GM12878 (cell line): ENCODE measurements around the gene MAGEA9. TPM values are rescaled to one million over a fixed set of nuclear protein-coding genes. Genes with fewer than 3 reads are reported as not detected.

Experiments used
- ATAC-seq: fragments of 200-7000 bp; cut with Tn5 transposase; 3 replicates; pipeline ENCODE4 v1.9.1; 2020; ENCODE audit warnings: mild to moderate bottlenecking, moderate library complexity
- BruUV-seq: library from RNA; stranded (reverse); fragments of 400-500 nt; replicated peaks from 2 replicates; lab custom pipeline; 2021; lab: Mats Ljungman, UMichigan
- CTCF ChIA-PET: fragments of 300-600 bp; sonication (Branson Sonifier 250); formaldehyde crosslinking; extraction: SDS; loops from one replicate; lab custom pipeline; 2021; ENCODE audit warnings: inconsistent platforms; lab: Yijun Ruan, JAX
- POLR2A ChIA-PET: fragments of 350-600 bp; formaldehyde crosslinking; extraction: SDS; loops from one replicate; lab custom pipeline; 2021; ENCODE audit warnings: inconsistent platforms; lab: Charles Lee
- RAD21 ChIA-PET: fragments of 300-600 bp; sonication (Branson Sonifier 250); formaldehyde crosslinking; loops from one replicate; lab custom pipeline; 2023; ENCODE audit warnings: antibody characterized with exemption; ENCODE audit not compliant: unreplicated experiment; lab: Charles Lee
- SMC1A ChIA-PET: fragments of 300-600 bp; sonication (Branson Sonifier 250); formaldehyde crosslinking; loops from one replicate; lab custom pipeline; 2023; ENCODE audit not compliant: unreplicated experiment, uncharacterized antibody; lab: Charles Lee
- DNase-seq: peaks from one replicate; pipeline ENCODE4 v3.0.0-alpha.2; 2011; ENCODE audit warnings: low read depth, low spot score
- FAIRE-seq: peaks from 3 replicates; lab custom pipeline; 2011; peaks lifted over from hg19 to GRCh38; lab: Jason Lieb, UNC
- H2AFZ ChIP-seq: 2 replicates; pipeline ENCODE4 v1.6.0; 2011; ENCODE audit warnings: low read depth, low read length, control low read depth; ENCODE audit not compliant: control insufficient read depth
- H3K27ac ChIP-seq: 2 replicates; pipeline ENCODE4 v1.5.1; 2011; ENCODE audit warnings: control low read depth; ENCODE audit not compliant: control insufficient read depth, insufficient read depth
- H3K27me3 ChIP-seq, 2 experiments: replicated peaks in 1 of 2; 2 replicates each; pipeline versions ENCODE4 v1.6.0 to v1.6.1; 2011; ENCODE audit warnings: low read length in 1 of 2; ENCODE audit not compliant: control insufficient read depth in 2 of 2, insufficient read depth in 2 of 2
- H3K36me3 ChIP-seq, 2 experiments: 2 replicates each; pipeline ENCODE4 v1.5.1; 2011; ENCODE audit warnings: low read length in 1 of 2; ENCODE audit not compliant: control insufficient read depth in 2 of 2, insufficient read depth in 2 of 2
- H3K4me1 ChIP-seq: 2 replicates; pipeline ENCODE4 v1.6.1; 2011; ENCODE audit warnings: mild to moderate bottlenecking, low read length, moderate library complexity, mixed read lengths; ENCODE audit not compliant: control insufficient read depth, insufficient read depth
- H3K4me2 ChIP-seq: 2 replicates; pipeline ENCODE4 v1.6.0; 2011; ENCODE audit warnings: control low read depth; ENCODE audit not compliant: control insufficient read depth, insufficient read depth
- H3K4me3 ChIP-seq: fragments of 200-600 bp; sonication (generic); 2 replicates; pipeline ENCODE4 v1.5.1; 2016
- H3K79me2 ChIP-seq: 2 replicates; pipeline ENCODE4 v1.6.0; 2011; ENCODE audit warnings: low read length; ENCODE audit not compliant: control insufficient read depth, insufficient read depth
- H3K9ac ChIP-seq: 2 replicates; pipeline ENCODE4 v1.8.0; 2011; ENCODE audit warnings: low read length, control low read depth, mixed read lengths; ENCODE audit not compliant: control insufficient read depth, insufficient read depth
- H3K9me3 ChIP-seq: replicated peaks from 3 replicates; pipeline ENCODE4 v1.5.1; 2011; ENCODE audit warnings: mild to moderate bottlenecking, low read length; ENCODE audit not compliant: control insufficient read depth, insufficient read depth
- H4K20me1 ChIP-seq: 2 replicates; pipeline ENCODE4 v1.6.0; 2011; ENCODE audit not compliant: control insufficient read depth, insufficient read depth
- CEBPZ ChIP-seq: fragments of 150-350 bp; IDR thresholded peaks from 2 replicates; pipeline ENCODE4 v1.6.1; 2016; ENCODE audit warnings: low read depth, low read length
- ESRRA ChIP-seq: IDR thresholded peaks from 2 replicates; pipeline ENCODE4 v1.6.1; 2012; ENCODE audit warnings: mild to moderate bottlenecking, low read length, improper control_type of control experiment
- FOS ChIP-seq: IDR thresholded peaks from 3 replicates; pipeline ENCODE4 v1.6.1; 2011; ENCODE audit warnings: borderline replicate concordance; ENCODE audit not compliant: insufficient read length; ENCODE audit errors: extremely low read depth
- IKZF2 ChIP-seq, 2 experiments: fragments of 450-650 bp; IDR thresholded peaks; 2 replicates each; pipeline ENCODE4 v1.6.1; 2017; ENCODE audit warnings: mild to moderate bottlenecking in 2 of 2, moderate library complexity in 2 of 2
- JUNB ChIP-seq: IDR thresholded peaks from 2 replicates; pipeline ENCODE4 v1.6.1; 2016; ENCODE audit warnings: antibody characterized with exemption, mild to moderate bottlenecking
- JUND ChIP-seq: IDR thresholded peaks from 2 replicates; pipeline ENCODE4 v1.6.1; 2012; ENCODE audit warnings: low read depth, mild to moderate bottlenecking, low read length, improper control_type of control experiment, moderate library complexity
- NBN ChIP-seq: fragments of 450-650 bp; IDR thresholded peaks from 2 replicates; pipeline ENCODE4 v1.6.1; 2016
- NFYB ChIP-seq: IDR thresholded peaks from 2 replicates; pipeline ENCODE4 v1.6.1; 2011; ENCODE audit warnings: low read depth, mild to moderate bottlenecking, low read length, improper control_type of control experiment, moderate library complexity; ENCODE audit not compliant: insufficient read depth
- RELA ChIP-seq: fragments of 450-650 bp; IDR thresholded peaks from 2 replicates; pipeline ENCODE4 v1.8.0; 2014; ENCODE audit warnings: borderline replicate concordance; ENCODE audit not compliant: partially characterized antibody
- RUNX3 ChIP-seq: IDR thresholded peaks from 2 replicates; pipeline ENCODE4 v1.6.1; 2012; ENCODE audit warnings: low read length, inconsistent platforms
- STAT1 ChIP-seq: fragments of 450-650 bp; conservative IDR thresholded peaks from 2 replicates; pipeline ENCODE4 v1.6.1; 2014; ENCODE audit warnings: antibody characterized with exemption, mild to moderate bottlenecking
- WGBS: methylation state at CpG from one replicate; pipeline ENCODE4 v1.1.6; 2016; ENCODE audit warnings: low lambda C conversion rate; ENCODE audit not compliant: insufficient replicate concordance, insufficient coverage; ENCODE audit errors: missing lambda C conversion rate; 5-methylcytosine and 5-hydroxymethylcytosine counted together
- in situ Hi-C: fragments of 300-500 bp; cut with MboI; formaldehyde crosslinking; loops from 9 replicates; pipeline ENCODE4 v1.14.3; 2018; ENCODE audit warnings: mixed read lengths
- intact Hi-C: fragments of 100-400 bp; cut with micrococcal nuclease; formaldehyde crosslinking; loops from one replicate; pipeline ENCODE4 v1.14.2; 2022; ENCODE audit not compliant: unreplicated experiment
- polyA plus RNA-seq, 11 experiments: library from polyadenylated mRNA; depleted of rRNA in 4 of 11; unstranded in 6 of 11; stranded (reverse) in 5 of 11; fragments of >200 nt; fragmentation: Nextera tagmentation in 4 of 11; fragmentation: Illumina TruSeq in 1 of 11; extraction: Ambion mirVana in 4 of 11; extraction: Trizol in 1 of 11; gene quantifications; 1 replicate in 1 of 11; 2 replicates in 10 of 11; pipeline versions ENCODE4 v1.2.1 to v1.2.3, GENCODE V29; 2011 to 2016; ENCODE audit warnings: inconsistent platforms in 2 of 11, missing spikeins in 2 of 11, low read depth in 1 of 11
- total RNA-seq, 4 experiments: library from RNA; depleted of rRNA in 3 of 4; stranded (reverse); fragments of >200 nt in 3 of 4; fragmentation: Illumina TruSeq in 1 of 4; extraction: Trizol in 1 of 4; gene quantifications; 2 replicates each; pipeline versions ENCODE4 v1.2.1 to v1.2.3, GENCODE V29; 2013 to 2021

MAGEA9 gene
- total and polyA plus RNA-seq, 10 of the 15 experiments (the other 5 are each of a cell fraction or from before 2014, with no cell fraction given) = not detected

GRCh38 chrX:149818652-149819051 lies 36.9 kb downstream of the MAGEA9 start (continued):
- TF ChIP-seq IKZF2 (IDR thresholded peaks at IDR 0.05) (no peak), RUNX3 (no peak), NFYB (no peak), CEBPZ (no peak), RELA (no peak), JUND (no peak), ESRRA (no peak), FOS (no peak), NBN (no peak)

- H3K79me2 ChIP-seq = no peaks in the 10 kb centered on the region
- 45% methylated on average over 2 of the region's 2 CpGs for WGBS
- no TSS peak for BruUV-seq
- no peaks in the 10 kb centered on the region for H4K20me1 ChIP-seq
- no peaks in the 10 kb centered on the region for H3K27me3 ChIP-seq
- H3K4me1 ChIP-seq = no peaks in the 10 kb centered on the region
- ChIA-PET SMC1A (interaction anchor here (0.9 kb wide), 1 partner anchor 14 kb away, joined by 3 read pairs; no protein-coding TSS in a partner anchor), CTCF (no interaction called here), RAD21 (no interaction called here), POLR2A (no interaction called here)
- intact Hi-C loops = loop anchor here (10.0 kb wide), 1 partner anchor 65 kb away; no protein-coding TSS in a partner anchor
- no peak overlapping the region for H3K27ac ChIP-seq
- TF ChIP-seq NFYB = no peak
- TF ChIP-seq JUNB = no peak
- no peak for TF ChIP-seq STAT1
- no peak overlapping the region for H3K4me2 ChIP-seq
- no peaks in the 10 kb centered on the region for H3K36me3 ChIP-seq
- ATAC-seq (no peak), FAIRE-seq (no peak), DNase-seq (no peak)
- no peaks in the 10 kb centered on the region; the same call in 2 of the 3 replicates for H3K9me3 ChIP-seq
- in situ Hi-C loops = no loop called here
- H2AFZ ChIP-seq = no peak overlapping the region
- H3K9ac ChIP-seq = no peak overlapping the region
- no peak overlapping the region for H3K4me3 ChIP-seq
These were observed 37.6 kb downstream of the MAGEA9 start for GRCh38 chrX:149819371-149819770.
